ENCODE data around the gene NUDT2.

Gene NUDT2

GRCh38 chr9:34375901-34376595, 46.7 kb downstream of the NUDT2 start:
- POLR2A ChIA-PET (ENCODE audit: low non-redundant PET) = interaction anchor here (0.6 to 1.9 kb wide), 3 partner anchors 42 to 1198 kb away, joined by 3 to 6 read pairs (median 4); no protein-coding TSS in a partner anchor
- TF ChIP-seq CTCF (conservative IDR thresholded peaks at IDR 0.05; ENCODE audit: low read depth) = peak; percentile 66
- peak; percentile 67 for DNase-seq (ENCODE audit: low spot score)
- CTCF ChIA-PET = interaction anchor here (0.5 to 6.2 kb wide), 8 partner anchors 12 to 1542 kb away, joined by 3 to 54 read pairs (median 3); no protein-coding TSS in a partner anchor
- H3K27ac ChIP-seq = peak overlapping the region; percentile 77

- POLR2A ChIA-PET (ENCODE audit: low non-redundant PET) = interaction anchor here (0.6 to 1.9 kb wide), 3 partner anchors 43 to 1199 kb away, joined by 3 to 6 read pairs (median 4); no protein-coding TSS in a partner anchor
- CTCF ChIA-PET = interaction anchor here (0.5 to 6.2 kb wide), 8 partner anchors 13 to 1385 kb away, joined by 3 to 54 read pairs (median 4); no protein-coding TSS in a partner anchor
- peak; percentile 100 for DNase-seq (ENCODE audit: low spot score)
- no peak for TF ChIP-seq CTCF (conservative IDR thresholded peaks at IDR 0.05; ENCODE audit: low read depth)
- H3K27ac ChIP-seq = peak within 1 kb of the TSS; percentile 77
These were observed 47.4 kb downstream of the NUDT2 start, which contains the start of gene MYORG for GRCh38 chr9:34376596-34377403. Gene MYORG, minus strand, starts transcription at chr9:34376898. Its CDS starts 3,955 bp downstream, at chr9:34372943.

- CTCF ChIA-PET = interaction anchor here (0.7 to 6.2 kb wide), 3 partner anchors 45 to 703 kb away, joined by 4 to 54 read pairs (median 4); no protein-coding TSS in a partner anchor
- POLR2A ChIA-PET (ENCODE audit: low non-redundant PET) = interaction anchor here (1.9 kb wide), 1 partner anchor 47 kb away, joined by 4 read pairs; no protein-coding TSS in a partner anchor
- DNase-seq (ENCODE audit: low spot score) = peak; percentile 30
- TF ChIP-seq CTCF (conservative IDR thresholded peaks at IDR 0.05; ENCODE audit: low read depth) = no peak
- peak overlapping the region; percentile 77 for H3K27ac ChIP-seq
These were observed 48.0 kb downstream of the NUDT2 start for GRCh38 chr9:34377404-34377746.

GRCh38 chr9:34378376-34379060, 49.1 kb downstream of the NUDT2 start:
- DNase-seq (ENCODE audit: low spot score) = no peak
- CTCF ChIA-PET = interaction anchor here (0.6 to 6.2 kb wide), 12 partner anchors 10 to 599 kb away, joined by 3 to 54 read pairs (median 4); no protein-coding TSS in a partner anchor
- H3K27ac ChIP-seq = peak overlapping the region; percentile 7; the same call in 1 of the 2 replicates
- POLR2A ChIA-PET (ENCODE audit: low non-redundant PET) = interaction anchor here (0.5 kb wide), 1 partner anchor 51 kb away, joined by 3 read pairs; no protein-coding TSS in a partner anchor
- no peak for TF ChIP-seq CTCF (conservative IDR thresholded peaks at IDR 0.05; ENCODE audit: low read depth)

- POLR2A ChIA-PET (ENCODE audit: low non-redundant PET) = no interaction called here
- DNase-seq (ENCODE audit: low spot score) = peak; percentile 91
- TF ChIP-seq CTCF (conservative IDR thresholded peaks at IDR 0.05; ENCODE audit: low read depth) = peak; percentile 100
- H3K27ac ChIP-seq = peak overlapping the region; percentile 46
- CTCF ChIA-PET = interaction anchor here (0.6 to 6.2 kb wide), 12 partner anchors 11 to 262 kb away, joined by 3 to 54 read pairs (median 4); no protein-coding TSS in a partner anchor
These were observed 50.1 kb downstream of the NUDT2 start for GRCh38 chr9:34379334-34380033.
